SU-DHL-6 (cell line): ENCODE data around the gene ACAD10.

ENCODE experiments used
- H2AFZ ChIP-seq: fragments of 200-600 bp; sonication (generic); 2 replicates; pipeline ENCODE4 v1.6.1; 2014; ENCODE audit warnings: low read depth, mild to moderate bottlenecking, moderate library complexity, mixed read lengths, antibody characterized with exemption, low read length; ENCODE audit not compliant: severe bottlenecking
- H3F3A ChIP-seq: fragments of 200-600 bp; shearing (Covaris generic); 2 replicates; pipeline ENCODE4 v1.6.0; 2016; ENCODE audit warnings: antibody characterized with exemption, mild to moderate bottlenecking; ENCODE audit not compliant: insufficient read depth
- H3K27ac ChIP-seq: fragments of 200-600 bp; sonication (generic); 2 replicates; pipeline ENCODE4 v1.5.1; 2016; ENCODE audit warnings: low read depth, mild to moderate bottlenecking, low read length, moderate library complexity, mixed read lengths
- H3K27me3 ChIP-seq: fragments of 200-600 bp; sonication (generic), shearing (Covaris generic); 2 replicates; pipeline ENCODE4 v1.6.0; 2014; ENCODE audit warnings: mild to moderate bottlenecking, low read length
- H3K36me3 ChIP-seq: fragments of 200-600 bp; sonication (generic); 2 replicates; pipeline ENCODE4 v1.6.1; 2014; ENCODE audit warnings: mild to moderate bottlenecking, low read length, mixed read lengths
- H3K4me2 ChIP-seq: fragments of 300-600, 200-600 bp; shearing (Covaris generic), sonication (generic); 2 replicates; pipeline ENCODE4 v1.6.0; 2014; ENCODE audit warnings: low read length, low read depth, mild to moderate bottlenecking; ENCODE audit not compliant: poor library complexity, severe bottlenecking
- H3K4me3 ChIP-seq: fragments of 200-600 bp; sonication (generic); 2 replicates; pipeline ENCODE4 v1.5.1; 2014; ENCODE audit warnings: antibody characterized with exemption, low read length, mild to moderate bottlenecking, mixed read lengths; ENCODE audit not compliant: insufficient read depth, poor library complexity, severe bottlenecking
- H3K79me2 ChIP-seq: fragments of 200-600 bp; sonication (generic); 2 replicates; pipeline ENCODE4 v1.6.1; 2014; ENCODE audit warnings: mild to moderate bottlenecking, low read length, moderate library complexity; ENCODE audit not compliant: insufficient read depth
- H3K9ac ChIP-seq: fragments of 200-600 bp; sonication (generic); 2 replicates; pipeline ENCODE4 v1.7.0; 2014; ENCODE audit warnings: mild to moderate bottlenecking, low read length
- H3K9me2 ChIP-seq: fragments of 200-600 bp; sonication (generic); replicated peaks from 2 replicates; pipeline ENCODE4 v1.6.1; 2014; ENCODE audit warnings: low read length; ENCODE audit not compliant: insufficient read depth
- H3K9me3 ChIP-seq: fragments of 200-600 bp; sonication (generic); 2 replicates; pipeline ENCODE4 v1.6.1; 2014; ENCODE audit warnings: low read length, mixed read lengths; ENCODE audit not compliant: insufficient read depth
- H4K20me1 ChIP-seq: fragments of 200-600 bp; sonication (generic); 2 replicates; pipeline ENCODE4 v1.6.1; 2014; ENCODE audit warnings: low read depth, mild to moderate bottlenecking, antibody characterized with exemption, low read length, moderate library complexity, mixed read lengths
- CTCF ChIP-seq: fragments of 200-600 bp; sonication (generic); IDR thresholded peaks from one replicate; pipeline ENCODE4 v1.5.1; 2017; ENCODE audit warnings: antibody characterized with exemption, mild to moderate bottlenecking, low read length, moderate library complexity; ENCODE audit not compliant: insufficient read depth, poor library complexity, severe bottlenecking
- EZH2phosphoT487 ChIP-seq: fragments of 200-600 bp; sonication (generic), shearing (Covaris generic); conservative IDR thresholded peaks from 2 replicates; pipeline ENCODE4 v1.6.1; 2018; ENCODE audit warnings: mild to moderate bottlenecking, antibody characterized with exemption, low read length, moderate library complexity, mixed read lengths

ACAD10 gene

GRCh38 chr12:111756196-111756595 lies 70.3 kb downstream of the ACAD10 start:
- no peaks in the 10 kb centered on the region for H3K36me3 ChIP-seq
- H3K27ac ChIP-seq, result no peak overlapping the region
- no peak for TF ChIP-seq CTCF
- TF ChIP-seq EZH2phosphoT487, result no peak

GRCh38 chr12:111756681-111757080 lies 70.8 kb downstream of the ACAD10 start:
- Histone ChIP-seq H3K9me3 (no peaks in the 10 kb centered on the region), H3K27ac (0 out of 2 replicates have a peak overlapping the region, but pooled peaks have one; percentile 63), H3K9me2 (no peaks in the 10 kb centered on the region), H3F3A (peaks cover 2% of the 10 kb centered on the region; the same call in 1 of the 2 replicates), H4K20me1 (no peaks in the 10 kb centered on the region), H3K4me2 (no peak overlapping the region), H3K27me3 (no peaks in the 10 kb centered on the region), H3K9ac (no peak overlapping the region), H2AFZ (no peak overlapping the region), H3K4me3 (no peak overlapping the region), H3K79me2 (no peaks in the 10 kb centered on the region), H3K36me3 (no peaks in the 10 kb centered on the region)
- no peak for TF ChIP-seq EZH2phosphoT487
- TF ChIP-seq CTCF, result no peak

More at GRCh38 chr12:111756196-111756595, 70.3 kb downstream of the ACAD10 start:
- H3F3A ChIP-seq, result no peaks in the 10 kb centered on the region
- no peaks in the 10 kb centered on the region for H3K9me3 ChIP-seq
- no peaks in the 10 kb centered on the region for H3K79me2 ChIP-seq
- no peaks in the 10 kb centered on the region for H3K9me2 ChIP-seq
- no peak overlapping the region for H3K4me2 ChIP-seq
- H3K4me3 ChIP-seq, result no peak overlapping the region
- no peak overlapping the region for H2AFZ ChIP-seq
- no peaks in the 10 kb centered on the region for H3K27me3 ChIP-seq
- H4K20me1 ChIP-seq, result no peaks in the 10 kb centered on the region
- H3K9ac ChIP-seq, result no peak overlapping the region

- Histone ChIP-seq H3F3A (peaks cover 6% of the 10 kb centered on the region; the same call in 1 of the 2 replicates), H3K27me3 (no peaks in the 10 kb centered on the region), H4K20me1 (no peaks in the 10 kb centered on the region), H3K9ac (peak overlapping the region; percentile 32), H3K79me2 (no peaks in the 10 kb centered on the region), H3K36me3 (no peaks in the 10 kb centered on the region), H3K27ac (peak overlapping the region; percentile 63), H2AFZ (no peak overlapping the region), H3K4me3 (no peak overlapping the region), H3K4me2 (peak overlapping the region; percentile 23), H3K9me2 (no peaks in the 10 kb centered on the region), H3K9me3 (no peaks in the 10 kb centered on the region)
- no peak for TF ChIP-seq EZH2phosphoT487
- no peak for TF ChIP-seq CTCF
Measured at GRCh38 chr12:111757361-111758119, 71.7 kb downstream of the ACAD10 start.
